RWPE2 (cell line): Measurements from ENCODE around the gene IGSF21.

Experiments used
- ATAC-seq: fragments of 200-7000 bp; cut with Tn5 transposase; 3 replicates; pipeline ENCODE4 v1.9.1; 2021; ENCODE audit warnings: low read depth
- DNase-seq: peaks from one replicate; pipeline ENCODE4 v3.0.0-alpha.2; 2020; ENCODE audit warnings: low spot score
- H3K27ac ChIP-seq: fragments of 450-650 bp; 2 replicates; pipeline ENCODE4 v1.5.1; 2017; ENCODE audit warnings: mild to moderate bottlenecking; ENCODE audit not compliant: poor library complexity, severe bottlenecking
- H3K27me3 ChIP-seq: fragments of 250-450 bp; sonication (Bioruptor Pico); 2 replicates; pipeline ENCODE4 v1.5.1; 2021; ENCODE audit warnings: mild to moderate bottlenecking, moderate library complexity; ENCODE audit not compliant: insufficient read depth, poor library complexity, severe bottlenecking
- H3K36me3 ChIP-seq: fragments of 250-450 bp; sonication (Bioruptor Pico); 2 replicates; pipeline ENCODE4 v1.5.1; 2020; ENCODE audit warnings: low read depth, mild to moderate bottlenecking, moderate library complexity
- H3K4me1 ChIP-seq: fragments of 250-450 bp; sonication (Bioruptor Pico); 2 replicates; pipeline ENCODE4 v1.5.1; 2021; ENCODE audit warnings: mild to moderate bottlenecking, moderate library complexity; ENCODE audit not compliant: insufficient read depth, poor library complexity, severe bottlenecking
- H3K4me3 ChIP-seq: fragments of 250-450 bp; sonication (Bioruptor Pico); 2 replicates; pipeline ENCODE4 v1.5.1; 2021; ENCODE audit warnings: mild to moderate bottlenecking, moderate library complexity; ENCODE audit not compliant: severe bottlenecking
- H3K9me3 ChIP-seq: fragments of 250-450 bp; sonication (Bioruptor Pico); 2 replicates; pipeline ENCODE4 v1.5.1; 2021; ENCODE audit warnings: mild to moderate bottlenecking, moderate library complexity; ENCODE audit not compliant: severe bottlenecking
- TF ChIP-seq, protein P1 (sequence below): fragments of 450-650 bp; IDR thresholded peaks from one replicate; pipeline ENCODE4 v1.5.1; 2017; ENCODE audit warnings: mild to moderate bottlenecking, moderate library complexity; ENCODE audit not compliant: poor library complexity, severe bottlenecking

The IGSF21 gene

GRCh38 chr1:18353528-18353927 is 245.9 kb downstream of the IGSF21 start:
- Histone ChIP-seq H3K27me3 (peaks cover 20% of the 10 kb centered on the region), H3K9me3 (no peaks in the 10 kb centered on the region), H3K36me3 (no peaks in the 10 kb centered on the region), H3K27ac (no peak overlapping the region), H3K4me3 (no peak overlapping the region), H3K4me1 (no peaks in the 10 kb centered on the region)
- TF ChIP-seq, protein P1, sequence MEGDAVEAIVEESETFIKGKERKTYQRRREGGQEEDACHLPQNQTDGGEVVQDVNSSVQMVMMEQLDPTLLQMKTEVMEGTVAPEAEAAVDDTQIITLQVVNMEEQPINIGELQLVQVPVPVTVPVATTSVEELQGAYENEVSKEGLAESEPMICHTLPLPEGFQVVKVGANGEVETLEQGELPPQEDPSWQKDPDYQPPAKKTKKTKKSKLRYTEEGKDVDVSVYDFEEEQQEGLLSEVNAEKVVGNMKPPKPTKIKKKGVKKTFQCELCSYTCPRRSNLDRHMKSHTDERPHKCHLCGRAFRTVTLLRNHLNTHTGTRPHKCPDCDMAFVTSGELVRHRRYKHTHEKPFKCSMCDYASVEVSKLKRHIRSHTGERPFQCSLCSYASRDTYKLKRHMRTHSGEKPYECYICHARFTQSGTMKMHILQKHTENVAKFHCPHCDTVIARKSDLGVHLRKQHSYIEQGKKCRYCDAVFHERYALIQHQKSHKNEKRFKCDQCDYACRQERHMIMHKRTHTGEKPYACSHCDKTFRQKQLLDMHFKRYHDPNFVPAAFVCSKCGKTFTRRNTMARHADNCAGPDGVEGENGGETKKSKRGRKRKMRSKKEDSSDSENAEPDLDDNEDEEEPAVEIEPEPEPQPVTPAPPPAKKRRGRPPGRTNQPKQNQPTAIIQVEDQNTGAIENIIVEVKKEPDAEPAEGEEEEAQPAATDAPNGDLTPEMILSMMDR = no peak
- no peak for ATAC-seq
- no peak for DNase-seq

DNA sequence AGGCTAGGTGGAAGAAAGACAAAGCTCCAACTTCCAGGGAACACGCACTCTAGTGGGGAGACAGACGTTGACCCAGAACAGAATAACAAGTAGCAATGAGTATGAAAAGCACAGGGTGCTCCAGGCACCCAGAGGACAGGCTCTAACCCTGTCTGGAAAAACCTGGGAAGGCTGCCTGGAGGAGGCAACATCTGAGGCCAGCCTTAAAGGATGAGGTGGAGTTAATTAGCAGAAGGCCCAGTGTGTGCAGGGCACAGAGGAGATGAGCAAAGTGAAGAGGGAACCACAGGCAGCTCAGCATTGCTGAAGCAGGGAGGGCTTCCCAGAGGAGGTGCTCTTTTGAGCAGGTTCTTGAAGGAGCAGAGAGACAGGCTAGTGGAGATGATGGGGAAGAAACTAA is 246.4 kb downstream of the IGSF21 start:
- DNase-seq = no peak
- TF ChIP-seq, protein P1 = no peak
- Histone ChIP-seq H3K4me1 (no peaks in the 10 kb centered on the region), H3K4me3 (no peak overlapping the region), H3K36me3 (no peaks in the 10 kb centered on the region), H3K27ac (no peak overlapping the region), H3K27me3 (peaks cover 20% of the 10 kb centered on the region), H3K9me3 (no peaks in the 10 kb centered on the region)
- ATAC-seq = no peak

DNA sequence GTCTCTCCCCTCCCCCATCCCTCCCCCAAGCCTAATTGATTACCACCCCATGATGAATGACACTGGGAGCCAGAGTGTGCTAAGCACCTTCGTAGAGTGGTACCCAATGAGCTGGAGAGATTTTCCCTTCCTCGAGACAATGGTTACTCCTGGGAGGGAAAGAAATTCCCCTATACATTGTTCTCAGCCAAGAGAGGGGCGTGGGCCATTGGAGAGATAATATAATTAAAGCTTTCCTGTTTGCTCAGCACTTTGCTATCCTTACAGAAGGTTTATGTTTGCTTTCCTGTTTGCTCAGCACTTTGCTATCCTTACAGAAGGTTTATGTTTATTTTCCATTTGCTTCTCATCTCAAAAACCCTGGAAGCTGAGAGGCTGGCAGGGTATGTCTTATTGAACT is 247.0 kb downstream of the IGSF21 start:
- DNase-seq = no peak
- Histone ChIP-seq H3K4me3 (no peak overlapping the region), H3K27me3 (peaks cover 23% of the 10 kb centered on the region), H3K27ac (no peak overlapping the region), H3K36me3 (no peaks in the 10 kb centered on the region), H3K4me1 (no peaks in the 10 kb centered on the region), H3K9me3 (no peaks in the 10 kb centered on the region)
- no peak for ATAC-seq
- TF ChIP-seq, protein P1 = no peak

GRCh38 chr1:18357622-18358230 is 250.1 kb downstream of the IGSF21 start:
- DNase-seq (no peak), ATAC-seq (no peak)
- Histone ChIP-seq H3K27me3 (peaks cover 20% of the 10 kb centered on the region), H3K36me3 (no peaks in the 10 kb centered on the region), H3K27ac (no peak overlapping the region), H3K4me1 (no peaks in the 10 kb centered on the region), H3K9me3 (no peaks in the 10 kb centered on the region), H3K4me3 (no peak overlapping the region)
- TF ChIP-seq, protein P1 = no peak

- no peaks in the 10 kb centered on the region for H3K36me3 ChIP-seq
- no peak overlapping the region for H3K4me3 ChIP-seq
- H3K4me1 ChIP-seq = no peaks in the 10 kb centered on the region
- no peak for DNase-seq
- H3K27ac ChIP-seq = no peak overlapping the region
- peaks cover 18% of the 10 kb centered on the region for H3K27me3 ChIP-seq
- ATAC-seq = no peak
- TF ChIP-seq, protein P1 = no peak
- H3K9me3 ChIP-seq = no peaks in the 10 kb centered on the region
These were observed 251.0 kb downstream of the IGSF21 start for GRCh38 chr1:18358600-18358999.
